ENCODE measurements around the gene AP1M1. TPM values are rescaled to one million over a fixed set of nuclear protein-coding genes. Genes with fewer than 3 reads are reported as not detected.

The AP1M1 gene
- total RNA-seq, 1 donor from 2014 or later: 84.5 TPM

DNA sequence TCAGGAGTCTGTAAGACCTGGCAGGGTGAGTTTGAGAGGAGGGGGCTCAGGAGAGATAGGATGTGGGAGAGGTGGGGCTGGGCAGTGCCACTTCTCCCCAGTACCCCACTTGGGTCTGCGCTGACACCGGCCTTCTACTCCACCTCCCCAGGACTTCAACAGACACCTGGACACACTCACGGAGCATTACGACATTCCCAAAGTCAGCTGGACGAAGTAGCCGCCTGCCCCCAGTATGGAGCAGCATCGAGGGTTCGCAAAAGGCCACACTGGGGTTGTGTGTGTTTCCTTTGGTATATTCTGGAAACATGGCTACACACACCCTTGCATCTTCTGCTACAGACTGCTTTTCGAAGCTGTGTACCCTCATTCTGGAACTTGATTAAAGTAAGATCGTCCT lies 7.0 kb upstream of the AP1M1 start:
- DNase-seq (ENCODE audit: extremely low spot score in 2 of 2): no peak
- Histone ChIP-seq H3K27me3 (no peaks in the 10 kb centered on the region), H3K9me3 (no peaks in the 10 kb centered on the region), H3K4me3 (no peak overlapping the region), H3K27ac (no peak overlapping the region), H3K4me1 (peaks cover 29% of the 10 kb centered on the region), H3K36me3 (peaks cover 0 to 33% of the 10 kb centered on the region in 2 donors)
- intact Hi-C loops (cut with DNase I): no loop called here
- TF ChIP-seq POLR2A (IDR thresholded peaks at IDR 0.05) (no peak), CTCF (IDR thresholded peaks at IDR 0.05) (no peak)

DNA sequence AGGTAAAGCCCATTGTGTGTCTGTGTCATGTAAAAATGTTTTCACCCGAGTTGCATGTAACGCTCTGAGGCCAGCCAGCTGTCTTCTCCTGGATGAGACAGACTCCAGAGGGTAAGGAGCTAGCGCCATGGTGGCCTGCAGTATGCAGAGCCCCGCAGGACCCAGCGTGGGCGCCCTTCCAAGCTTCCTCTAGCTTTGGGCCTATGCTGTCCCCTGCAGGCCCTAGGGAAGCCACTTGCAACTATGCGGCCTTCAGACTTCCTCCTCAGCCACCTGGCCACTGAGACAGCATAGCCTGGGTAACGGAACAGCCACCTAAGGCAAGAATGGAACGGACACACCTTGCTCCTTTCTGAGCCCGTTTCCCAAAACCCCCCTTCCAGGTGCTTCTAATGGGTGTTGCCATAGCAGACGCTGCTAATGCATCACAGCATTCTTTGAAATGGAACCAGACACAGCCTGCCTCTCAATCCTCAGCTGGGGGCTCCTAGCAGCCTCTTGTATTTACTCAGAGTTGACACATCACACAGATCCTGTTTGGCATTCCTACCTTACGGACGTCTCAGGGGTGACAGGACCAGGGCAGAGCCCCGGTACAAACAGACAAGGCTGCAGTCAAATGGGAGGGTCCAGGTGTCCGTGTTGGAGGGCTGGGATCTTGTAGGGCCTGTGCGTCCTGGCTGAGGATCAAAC lies 6.3 kb upstream of the AP1M1 start:
- peaks cover 0 to 33% of the 10 kb centered on the region in 2 donors for H3K36me3 ChIP-seq
- H3K27ac ChIP-seq: no peak overlapping the region
- intact Hi-C loops (cut with DNase I): no loop called here
- H3K4me1 ChIP-seq: peaks cover 23% of the 10 kb centered on the region
- TF ChIP-seq POLR2AphosphoS5 (IDR thresholded peaks at IDR 0.05; ENCODE audit: insufficient read depth in 1 of 2, low read depth in 1 of 2): no peak
- no peak for TF ChIP-seq CTCF (IDR thresholded peaks at IDR 0.05)
- H3K27me3 ChIP-seq: no peaks in the 10 kb centered on the region
- H3K4me3 ChIP-seq: no peak overlapping the region
- no peaks in the 10 kb centered on the region for H3K9me3 ChIP-seq
- DNase-seq (ENCODE audit: extremely low spot score in 2 of 2): no peak

DNA sequence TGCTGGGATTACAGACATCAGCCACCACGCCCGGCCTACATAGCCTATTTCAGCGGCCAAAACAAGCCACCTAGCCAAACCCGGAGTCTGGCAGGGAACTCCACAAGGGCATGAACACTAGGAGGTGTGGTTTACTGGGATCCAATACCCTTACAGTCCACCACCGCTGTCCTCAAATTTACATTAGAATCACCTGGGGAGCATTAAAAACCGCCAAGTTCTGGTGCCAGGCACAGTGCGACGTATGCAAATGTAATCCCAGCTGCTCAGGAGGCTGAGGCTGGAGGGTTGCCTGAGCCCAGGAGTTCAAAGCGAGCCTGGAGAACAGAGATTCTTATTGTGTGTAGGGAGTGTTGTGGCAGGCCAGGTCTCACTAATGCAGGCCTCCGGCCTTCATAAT lies 4.2 kb upstream of the AP1M1 start:
- peaks cover 14% of the 10 kb centered on the region for H3K4me1 ChIP-seq
- H3K4me3 ChIP-seq: no peak overlapping the region
- intact Hi-C loops (cut with DNase I): no loop called here
- DNase-seq (ENCODE audit: extremely low spot score in 2 of 2): no peak
- H3K27me3 ChIP-seq: no peaks in the 10 kb centered on the region
- no peak overlapping the region for H3K27ac ChIP-seq
- H3K36me3 ChIP-seq: peaks cover 0 to 33% of the 10 kb centered on the region in 2 donors
- TF ChIP-seq CTCF (IDR thresholded peaks at IDR 0.05) (no peak), POLR2A (IDR thresholded peaks at IDR 0.05) (no peak), POLR2AphosphoS5 (IDR thresholded peaks at IDR 0.05; ENCODE audit: insufficient read depth in 1 of 2, low read depth in 1 of 2) (no peak)
- H3K9me3 ChIP-seq: no peaks in the 10 kb centered on the region

GRCh38 chr19:16197188-16197621 lies 506 bp upstream of the AP1M1 start:
- H3K27me3 ChIP-seq: no peaks in the 10 kb centered on the region
- H3K36me3 ChIP-seq: peaks cover 0 to 10% of the 10 kb centered on the region in 2 donors
- TF ChIP-seq POLR2A (IDR thresholded peaks at IDR 0.05): no peak
- no peak for TF ChIP-seq POLR2AphosphoS5 (IDR thresholded peaks at IDR 0.05; ENCODE audit: insufficient read depth in 1 of 2, low read depth in 1 of 2)
- no peak for TF ChIP-seq CTCF (IDR thresholded peaks at IDR 0.05)
- H3K27ac ChIP-seq: peak overlapping the region; percentile 64
- no peak for DNase-seq (ENCODE audit: extremely low spot score in 2 of 2)
- H3K4me1 ChIP-seq: peaks cover 38% of the 10 kb centered on the region
- no peaks in the 10 kb centered on the region for H3K9me3 ChIP-seq
- intact Hi-C loops (cut with DNase I): no loop called here
- peak overlapping the region; percentile 67 to 83 for H3K4me3 ChIP-seq

GRCh38 chr19:16198370-16198651 lies 600 bp downstream of the AP1M1 start:
- H3K4me1 ChIP-seq: peaks cover 38% of the 10 kb centered on the region
- no peaks in the 10 kb centered on the region for H3K9me3 ChIP-seq
- H3K27ac ChIP-seq: peak overlapping the region; percentile 64
- intact Hi-C loops (cut with DNase I): no loop called here
- no peaks in the 10 kb centered on the region for H3K27me3 ChIP-seq
- TF ChIP-seq CTCF (IDR thresholded peaks at IDR 0.05) (no peak), POLR2A (IDR thresholded peaks at IDR 0.05) (no peak), POLR2AphosphoS5 (IDR thresholded peaks at IDR 0.05; ENCODE audit: insufficient read depth in 1 of 2, low read depth in 1 of 2) (no peak)
- DNase-seq (ENCODE audit: extremely low spot score in 2 of 2): no peak
- H3K4me3 ChIP-seq: peak overlapping the region; percentile 67 to 83
- H3K36me3 ChIP-seq: peaks cover 0 to 14% of the 10 kb centered on the region in 2 donors

All from vagina (tissue), 2 donors.